ENCODE measurements around the gene TXNRD3.
"Not testable (repeated sequence)": the region's sequence is repeated elsewhere in the genome, so short reads cannot be mapped to it uniquely, and the experiment has no call there.

Gene TXNRD3

DNA sequence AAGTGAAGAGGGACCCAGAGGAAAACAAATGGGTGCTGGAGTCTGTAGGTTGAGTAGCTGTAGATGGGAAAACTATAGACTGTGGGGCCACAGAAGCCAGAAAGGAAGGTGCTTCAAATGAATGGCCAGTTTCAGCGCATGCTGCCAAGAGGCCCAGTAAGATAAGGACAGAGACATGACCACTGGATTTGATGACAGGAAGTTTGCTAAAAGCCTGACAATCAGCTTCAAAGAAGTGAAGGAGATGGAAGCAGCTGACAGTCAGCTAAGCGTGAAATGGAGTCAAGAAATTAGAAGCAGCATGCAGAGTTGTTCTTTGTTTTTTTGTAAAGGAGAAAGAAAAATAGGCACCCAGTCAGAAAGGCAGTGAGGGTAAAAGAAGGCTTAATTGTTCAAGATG, 24.9 kb downstream of the TXNRD3 start:
- H3K27me3 ChIP-seq (ENCODE audit: control insufficient read depth, insufficient read depth, low read length) = no peaks in the 10 kb centered on the region
- no peaks in the 10 kb centered on the region for H3K4me1 ChIP-seq (ENCODE audit: control insufficient read depth, low read depth, low read length)
- no peaks in the 10 kb centered on the region for H3K36me3 ChIP-seq (ENCODE audit: control insufficient read depth, low read depth, low read length)
- H3K9me3 ChIP-seq (ENCODE audit: control insufficient read depth, low read depth, low read length) = no peaks in the 10 kb centered on the region
- H3K4me3 ChIP-seq (ENCODE audit: low read length) = no peak overlapping the region
- no peak overlapping the region for H3K9ac ChIP-seq (ENCODE audit: low read length)
- no peak overlapping the region for H3K27ac ChIP-seq (ENCODE audit: low read length)

DNA sequence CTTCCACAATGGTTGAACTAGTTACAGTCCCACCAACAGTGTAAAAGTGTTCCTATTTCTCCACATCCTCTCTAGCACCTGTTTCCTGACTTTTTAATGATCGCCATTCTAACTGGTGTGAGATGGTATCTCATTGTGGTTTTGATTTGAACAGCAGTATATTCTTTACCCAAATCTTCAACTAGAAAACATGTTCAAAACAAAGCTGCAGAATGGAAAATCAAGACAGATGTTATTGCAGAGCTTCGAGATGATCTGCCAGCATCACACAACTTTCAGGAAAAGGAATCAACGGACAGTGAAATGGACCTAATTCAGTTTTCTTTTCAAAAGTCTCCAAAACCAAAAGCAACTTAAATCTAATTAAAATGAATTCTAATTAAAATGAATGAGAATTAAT, 29.2 kb downstream of the TXNRD3 start:
- not testable (repeated sequence) for H3K27ac ChIP-seq (ENCODE audit: low read length); H3K4me3 ChIP-seq (ENCODE audit: low read length); H3K9ac ChIP-seq (ENCODE audit: low read length)

GRCh38 chr3:126622694-126623093, 32.2 kb downstream of the TXNRD3 start:
- Histone ChIP-seq H3K27me3 (ENCODE audit: control insufficient read depth, insufficient read depth, low read length) (no peaks in the 10 kb centered on the region), H3K4me1 (ENCODE audit: control insufficient read depth, low read depth, low read length) (no peaks in the 10 kb centered on the region), H3K4me3 (ENCODE audit: low read length) (no peak overlapping the region), H3K9ac (ENCODE audit: low read length) (no peak overlapping the region), H3K27ac (ENCODE audit: low read length) (no peak overlapping the region), H3K9me3 (ENCODE audit: control insufficient read depth, low read depth, low read length) (no peaks in the 10 kb centered on the region), H3K36me3 (ENCODE audit: control insufficient read depth, low read depth, low read length) (no peaks in the 10 kb centered on the region)

More for the DNA sequence above, 29.2 kb downstream of the TXNRD3 start:
- not testable (repeated sequence) for H3K4me1 ChIP-seq (ENCODE audit: control insufficient read depth, low read depth, low read length); H3K27me3 ChIP-seq (ENCODE audit: control insufficient read depth, insufficient read depth, low read length); H3K36me3 ChIP-seq (ENCODE audit: control insufficient read depth, low read depth, low read length); H3K9me3 ChIP-seq (ENCODE audit: control insufficient read depth, low read depth, low read length)

DNA sequence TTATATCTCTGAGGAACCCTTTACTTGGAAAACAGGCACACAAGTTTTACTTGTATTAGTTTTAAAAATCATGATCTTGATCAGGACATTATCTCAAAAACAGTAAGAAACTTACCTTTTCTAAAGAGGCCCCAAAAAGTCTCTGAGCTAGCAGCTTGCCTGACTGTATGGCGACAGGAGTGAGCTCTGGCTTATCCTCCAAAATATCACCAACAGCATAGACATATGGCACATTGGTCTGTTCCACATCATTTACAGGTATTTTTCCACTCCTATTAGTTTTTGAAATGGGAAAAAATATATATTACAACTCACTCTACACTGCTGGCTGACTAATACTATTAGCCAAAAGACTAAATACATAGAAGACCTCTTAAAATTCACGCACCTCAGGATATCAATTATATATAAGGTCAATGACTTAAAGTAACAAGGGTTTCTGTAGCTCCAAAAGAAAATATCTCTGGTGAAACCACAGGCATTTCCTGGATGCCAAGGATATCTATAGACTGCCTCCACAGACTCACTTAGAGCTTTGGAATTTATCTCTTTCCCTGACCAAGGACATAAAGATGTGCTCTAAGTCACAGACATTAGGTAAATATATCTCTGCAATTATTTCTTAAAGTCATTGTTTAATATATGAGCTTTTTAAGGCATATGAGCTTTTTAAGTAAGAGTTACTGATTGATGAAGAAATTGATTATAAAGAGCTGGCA, 33.1 kb downstream of the TXNRD3 start:
- no peak overlapping the region for H3K9ac ChIP-seq (ENCODE audit: low read length)
- H3K36me3 ChIP-seq (ENCODE audit: control insufficient read depth, low read depth, low read length) = no peaks in the 10 kb centered on the region
- no peaks in the 10 kb centered on the region for H3K4me1 ChIP-seq (ENCODE audit: control insufficient read depth, low read depth, low read length)
- no peak overlapping the region for H3K4me3 ChIP-seq (ENCODE audit: low read length)
- no peaks in the 10 kb centered on the region for H3K27me3 ChIP-seq (ENCODE audit: control insufficient read depth, insufficient read depth, low read length)
- no peak overlapping the region for H3K27ac ChIP-seq (ENCODE audit: low read length)
- no peaks in the 10 kb centered on the region for H3K9me3 ChIP-seq (ENCODE audit: control insufficient read depth, low read depth, low read length)

GRCh38 chr3:126621171-126621570, 33.8 kb downstream of the TXNRD3 start:
- Histone ChIP-seq H3K27me3 (ENCODE audit: control insufficient read depth, insufficient read depth, low read length) (no peaks in the 10 kb centered on the region), H3K36me3 (ENCODE audit: control insufficient read depth, low read depth, low read length) (no peaks in the 10 kb centered on the region), H3K27ac (ENCODE audit: low read length) (no peak overlapping the region), H3K9ac (ENCODE audit: low read length) (no peak overlapping the region), H3K4me3 (ENCODE audit: low read length) (no peak overlapping the region), H3K4me1 (ENCODE audit: control insufficient read depth, low read depth, low read length) (no peaks in the 10 kb centered on the region), H3K9me3 (ENCODE audit: control insufficient read depth, low read depth, low read length) (no peaks in the 10 kb centered on the region)

GRCh38 chr3:126620738-126621137, 34.2 kb downstream of the TXNRD3 start:
- H3K4me3 ChIP-seq (ENCODE audit: low read length) = no peak overlapping the region
- H3K27me3 ChIP-seq (ENCODE audit: control insufficient read depth, insufficient read depth, low read length) = no peaks in the 10 kb centered on the region
- H3K27ac ChIP-seq (ENCODE audit: low read length) = no peak overlapping the region
- no peaks in the 10 kb centered on the region for H3K9me3 ChIP-seq (ENCODE audit: control insufficient read depth, low read depth, low read length)
- no peaks in the 10 kb centered on the region for H3K4me1 ChIP-seq (ENCODE audit: control insufficient read depth, low read depth, low read length)
- H3K9ac ChIP-seq (ENCODE audit: low read length) = no peak overlapping the region
- H3K36me3 ChIP-seq (ENCODE audit: control insufficient read depth, low read depth, low read length) = no peaks in the 10 kb centered on the region

GRCh38 chr3:126618760-126619159, 36.2 kb downstream of the TXNRD3 start:
- Histone ChIP-seq H3K4me1 (ENCODE audit: control insufficient read depth, low read depth, low read length) (no peaks in the 10 kb centered on the region), H3K9ac (ENCODE audit: low read length) (no peak overlapping the region)

DNA sequence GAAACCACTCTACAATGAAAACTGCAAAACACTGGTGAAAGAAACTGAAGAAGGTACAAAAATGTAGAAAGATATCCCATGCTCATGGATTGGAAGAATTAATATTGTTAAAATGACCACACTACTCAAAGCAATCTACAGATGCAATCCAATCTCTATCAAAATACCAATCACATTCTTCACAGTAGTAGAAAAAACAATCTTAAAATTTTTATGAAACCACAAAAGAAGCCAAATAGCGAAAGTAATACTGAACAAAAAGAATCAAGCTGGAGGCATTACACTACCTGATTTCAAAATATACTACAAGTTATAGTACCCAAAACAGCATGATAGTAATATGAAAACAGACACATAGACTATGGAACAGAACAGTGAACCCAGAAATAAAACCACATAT, 36.9 kb downstream of the TXNRD3 start:
- no peak overlapping the region for H3K9ac ChIP-seq (ENCODE audit: low read length)
- no peaks in the 10 kb centered on the region for H3K36me3 ChIP-seq (ENCODE audit: control insufficient read depth, low read depth, low read length)
- H3K27ac ChIP-seq (ENCODE audit: low read length) = no peak overlapping the region
- no peak overlapping the region for H3K4me3 ChIP-seq (ENCODE audit: low read length)
- H3K4me1 ChIP-seq (ENCODE audit: control insufficient read depth, low read depth, low read length) = no peaks in the 10 kb centered on the region
- no peaks in the 10 kb centered on the region for H3K9me3 ChIP-seq (ENCODE audit: control insufficient read depth, low read depth, low read length)
- H3K27me3 ChIP-seq (ENCODE audit: control insufficient read depth, insufficient read depth, low read length) = no peaks in the 10 kb centered on the region

More at GRCh38 chr3:126618760-126619159, 36.2 kb downstream of the TXNRD3 start:
- H3K36me3 ChIP-seq (ENCODE audit: control insufficient read depth, low read depth, low read length) = no peaks in the 10 kb centered on the region
- no peak overlapping the region for H3K27ac ChIP-seq (ENCODE audit: low read length)
- no peak overlapping the region for H3K4me3 ChIP-seq (ENCODE audit: low read length)
- no peaks in the 10 kb centered on the region for H3K27me3 ChIP-seq (ENCODE audit: control insufficient read depth, insufficient read depth, low read length)
- H3K9me3 ChIP-seq (ENCODE audit: control insufficient read depth, low read depth, low read length) = no peaks in the 10 kb centered on the region

- Histone ChIP-seq H3K4me1 (ENCODE audit: control insufficient read depth, low read depth, low read length) (no peaks in the 10 kb centered on the region), H3K27ac (ENCODE audit: low read length) (no peak overlapping the region)
Observed at GRCh38 chr3:126617571-126617970, 37.4 kb downstream of the TXNRD3 start.

DNA sequence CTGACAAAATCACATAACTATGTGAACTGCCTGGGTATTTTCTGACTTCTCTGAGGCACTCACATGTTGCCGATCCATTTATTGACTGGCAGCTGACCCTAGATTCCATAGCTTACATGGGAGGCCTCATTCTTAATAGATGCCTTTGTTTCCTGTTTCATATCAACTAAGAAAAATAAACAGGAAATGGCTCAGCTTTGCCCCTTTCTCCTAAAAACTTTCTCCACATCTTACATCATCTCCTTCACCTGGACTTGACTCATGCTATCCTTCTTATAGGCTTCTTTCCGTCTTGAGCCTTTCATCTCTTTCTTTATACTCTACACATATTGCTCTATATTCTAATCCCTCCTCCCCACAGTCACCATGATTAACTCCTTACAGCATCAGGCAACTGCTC, 38.0 kb downstream of the TXNRD3 start:
- Histone ChIP-seq H3K4me3 (ENCODE audit: low read length) (no peak overlapping the region), H3K4me1 (ENCODE audit: control insufficient read depth, low read depth, low read length) (no peaks in the 10 kb centered on the region), H3K27me3 (ENCODE audit: control insufficient read depth, insufficient read depth, low read length) (no peaks in the 10 kb centered on the region), H3K36me3 (ENCODE audit: control insufficient read depth, low read depth, low read length) (no peaks in the 10 kb centered on the region), H3K9ac (ENCODE audit: low read length) (no peak overlapping the region), H3K9me3 (ENCODE audit: control insufficient read depth, low read depth, low read length) (no peaks in the 10 kb centered on the region), H3K27ac (ENCODE audit: low read length) (no peak overlapping the region)

More at GRCh38 chr3:126617571-126617970, 37.4 kb downstream of the TXNRD3 start:
- no peak overlapping the region for H3K4me3 ChIP-seq (ENCODE audit: low read length)
- no peak overlapping the region for H3K9ac ChIP-seq (ENCODE audit: low read length)
- no peaks in the 10 kb centered on the region for H3K36me3 ChIP-seq (ENCODE audit: control insufficient read depth, low read depth, low read length)
- no peaks in the 10 kb centered on the region for H3K9me3 ChIP-seq (ENCODE audit: control insufficient read depth, low read depth, low read length)
- H3K27me3 ChIP-seq (ENCODE audit: control insufficient read depth, insufficient read depth, low read length) = no peaks in the 10 kb centered on the region

GRCh38 chr3:126613479-126614188, 41.3 kb downstream of the TXNRD3 start:
- Histone ChIP-seq H3K36me3 (ENCODE audit: control insufficient read depth, low read depth, low read length) (no peaks in the 10 kb centered on the region), H3K9me3 (ENCODE audit: control insufficient read depth, low read depth, low read length) (no peaks in the 10 kb centered on the region), H3K4me3 (ENCODE audit: low read length) (no peak overlapping the region), H3K9ac (ENCODE audit: low read length) (no peak overlapping the region), H3K27me3 (ENCODE audit: control insufficient read depth, insufficient read depth, low read length) (no peaks in the 10 kb centered on the region), H3K27ac (ENCODE audit: low read length) (no peak overlapping the region), H3K4me1 (ENCODE audit: control insufficient read depth, low read depth, low read length) (no peaks in the 10 kb centered on the region)

All from iPS-18a (cell line).